ENCODE results near the gene ZNF253.

Gene ZNF253

DNA sequence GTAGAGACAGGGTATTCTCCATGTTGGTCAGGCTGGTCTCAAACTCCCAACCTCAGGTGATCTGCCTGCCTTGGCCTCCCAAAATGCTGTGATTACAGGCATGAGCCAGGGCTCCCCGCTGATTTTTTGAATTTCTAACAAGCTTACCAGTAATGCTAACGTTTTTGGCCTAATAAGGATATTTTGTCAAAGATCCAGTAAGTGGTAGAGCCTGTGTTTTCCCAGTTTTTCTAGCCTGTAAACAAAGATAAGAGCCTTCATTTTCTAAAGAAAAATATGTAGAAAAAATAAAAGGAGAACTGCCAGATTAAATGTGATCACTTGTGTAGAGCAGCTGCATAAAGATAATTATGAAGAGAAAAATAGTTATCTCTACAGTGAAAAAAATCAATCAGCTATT is 72.8 kb downstream of the ZNF253 start:
- peaks cover 4 to 15% (median 13%) of the 10 kb centered on the region in 3 donors for H3K36me3 ChIP-seq
- intact Hi-C loops (cut with DNase I; ENCODE audit: low total_unique reads) = no loop called here
- H3K27me3 ChIP-seq = no peaks in the 10 kb centered on the region
- H3K27ac ChIP-seq = no peak overlapping the region
- no peaks in the 10 kb centered on the region for H3K4me1 ChIP-seq
- TF ChIP-seq, protein P1, sequence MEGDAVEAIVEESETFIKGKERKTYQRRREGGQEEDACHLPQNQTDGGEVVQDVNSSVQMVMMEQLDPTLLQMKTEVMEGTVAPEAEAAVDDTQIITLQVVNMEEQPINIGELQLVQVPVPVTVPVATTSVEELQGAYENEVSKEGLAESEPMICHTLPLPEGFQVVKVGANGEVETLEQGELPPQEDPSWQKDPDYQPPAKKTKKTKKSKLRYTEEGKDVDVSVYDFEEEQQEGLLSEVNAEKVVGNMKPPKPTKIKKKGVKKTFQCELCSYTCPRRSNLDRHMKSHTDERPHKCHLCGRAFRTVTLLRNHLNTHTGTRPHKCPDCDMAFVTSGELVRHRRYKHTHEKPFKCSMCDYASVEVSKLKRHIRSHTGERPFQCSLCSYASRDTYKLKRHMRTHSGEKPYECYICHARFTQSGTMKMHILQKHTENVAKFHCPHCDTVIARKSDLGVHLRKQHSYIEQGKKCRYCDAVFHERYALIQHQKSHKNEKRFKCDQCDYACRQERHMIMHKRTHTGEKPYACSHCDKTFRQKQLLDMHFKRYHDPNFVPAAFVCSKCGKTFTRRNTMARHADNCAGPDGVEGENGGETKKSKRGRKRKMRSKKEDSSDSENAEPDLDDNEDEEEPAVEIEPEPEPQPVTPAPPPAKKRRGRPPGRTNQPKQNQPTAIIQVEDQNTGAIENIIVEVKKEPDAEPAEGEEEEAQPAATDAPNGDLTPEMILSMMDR (IDR thresholded peaks at IDR 0.05) = no peak
- no peak for DNase-seq
- peaks cover 0 to 37% (median 8%) of the 10 kb centered on the region in 3 donors for H3K9me3 ChIP-seq
- no peak overlapping the region for H3K4me3 ChIP-seq

DNA sequence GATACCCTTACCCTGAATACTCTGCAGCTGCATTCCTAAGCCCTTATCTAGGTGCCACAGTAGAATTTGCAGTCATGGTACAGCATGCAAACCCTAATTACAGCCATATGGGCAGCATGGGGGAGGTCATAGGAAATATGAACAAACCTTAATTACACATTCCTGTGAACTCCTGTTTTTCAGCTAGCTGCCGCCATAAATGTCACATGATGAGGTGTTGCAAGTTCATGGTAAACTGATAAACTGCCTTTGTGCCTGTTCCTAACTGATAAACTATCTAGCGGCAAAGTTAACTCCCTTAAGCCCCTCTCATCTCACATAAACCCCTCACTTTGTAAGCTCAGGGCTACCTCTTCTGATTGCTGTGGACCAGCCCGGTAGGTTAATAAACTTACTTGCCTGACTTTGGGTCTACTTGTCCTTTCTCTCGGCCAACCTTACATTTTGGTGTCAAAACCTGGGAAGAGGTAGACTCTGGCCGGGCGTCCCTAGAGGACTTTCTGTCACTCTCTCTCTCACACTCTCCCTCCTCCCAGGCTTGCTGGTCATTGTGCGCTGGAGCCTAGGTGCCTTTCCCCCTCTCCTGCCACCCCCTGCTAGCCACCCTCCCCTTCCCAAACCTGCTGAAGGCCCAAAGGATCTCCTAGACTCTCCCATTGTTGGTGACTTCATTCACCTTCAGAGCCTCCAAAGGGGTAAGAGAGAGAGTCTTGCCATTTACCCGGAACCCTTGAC is 78.3 kb downstream of the ZNF253 start:
- intact Hi-C loops (cut with DNase I; ENCODE audit: low total_unique reads) = no loop called here
- no peak for DNase-seq
- no peaks in the 10 kb centered on the region for H3K4me1 ChIP-seq
- no peak overlapping the region for H3K4me3 ChIP-seq
- peaks cover 0 to 6% (median 0%) of the 10 kb centered on the region in 3 donors for H3K9me3 ChIP-seq
- no peak overlapping the region for H3K27ac ChIP-seq
- H3K36me3 ChIP-seq = no peaks in the 10 kb centered on the region
- TF ChIP-seq, protein P1 (IDR thresholded peaks at IDR 0.05) = no peak
- peaks cover 0 to 3% of the 10 kb centered on the region in 2 donors for H3K27me3 ChIP-seq
